Activated effector memory CD4-positive, alpha-beta T cell treated with anti-CD3 and anti-CD28 coated beads, Interleukin-2, amount 50 U/mL, for 16 hours (primary cell): ENCODE data around the gene LPCAT3.

Experiments
- DNase-seq: peaks from one replicate; pipeline ENCODE4 v3.0.0-alpha.2; 2020

The LPCAT3 gene

DNA sequence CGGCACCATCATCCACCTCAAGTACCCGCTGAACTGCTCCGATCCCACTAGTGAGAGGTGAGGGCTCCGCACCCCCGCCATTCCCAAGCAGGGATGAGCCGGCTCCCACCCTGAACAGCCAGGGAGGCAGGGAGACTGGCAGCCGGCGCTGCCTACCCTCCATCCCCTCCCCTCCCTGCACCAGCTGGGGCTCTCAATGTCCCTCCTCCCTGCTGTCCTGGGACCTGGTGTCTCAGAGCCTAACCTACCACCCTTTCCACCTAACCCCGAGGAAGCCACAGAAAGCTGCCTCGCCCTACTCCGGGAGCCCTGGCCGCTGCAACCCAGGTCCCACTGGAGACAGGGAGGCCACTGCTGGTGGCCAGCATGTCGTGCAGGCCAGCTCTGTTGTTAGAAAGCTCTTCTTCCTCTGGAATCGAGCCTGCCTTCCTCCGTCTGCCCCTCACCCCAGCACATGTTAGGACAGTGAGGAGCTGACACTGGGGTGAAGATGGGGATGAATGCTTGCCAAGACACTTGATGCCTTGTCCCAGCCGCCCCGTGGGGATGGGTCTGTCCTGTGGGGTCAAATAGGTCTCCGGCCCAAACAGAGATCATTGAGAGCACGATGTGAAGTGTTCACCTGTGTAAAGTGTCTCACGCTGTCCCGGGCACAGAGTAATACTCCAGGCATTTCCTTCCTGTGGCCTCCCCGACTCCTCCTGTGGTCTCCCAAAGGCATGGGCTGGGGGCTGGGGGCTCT is 66.0 kb downstream of the LPCAT3 start:
- peak; percentile 76 for DNase-seq

DNA sequence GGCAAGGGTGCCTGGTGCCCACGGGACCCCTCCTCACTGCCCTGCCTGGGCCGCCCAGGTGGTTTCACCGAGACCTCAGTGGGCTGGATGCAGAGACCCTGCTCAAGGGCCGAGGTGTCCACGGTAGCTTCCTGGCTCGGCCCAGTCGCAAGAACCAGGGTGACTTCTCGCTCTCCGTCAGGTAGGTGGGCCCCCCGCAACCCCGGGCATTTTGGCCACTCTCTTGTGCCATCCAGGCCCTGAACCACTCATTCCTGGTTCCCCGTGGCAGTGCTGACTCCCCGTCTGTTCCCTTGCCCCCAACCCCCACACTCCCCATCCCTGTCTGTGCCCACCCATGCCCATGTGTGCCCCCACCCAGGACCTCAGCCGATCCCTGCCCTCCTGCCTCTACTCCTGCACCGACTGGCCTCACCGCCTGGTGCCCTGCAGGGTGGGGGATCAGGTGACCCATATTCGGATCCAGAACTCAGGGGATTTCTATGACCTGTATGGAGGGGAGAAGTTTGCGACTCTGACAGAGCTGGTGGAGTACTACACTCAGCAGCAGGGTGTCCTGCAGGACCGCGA is 66.6 kb downstream of the LPCAT3 start:
- DNase-seq = no peak

DNA sequence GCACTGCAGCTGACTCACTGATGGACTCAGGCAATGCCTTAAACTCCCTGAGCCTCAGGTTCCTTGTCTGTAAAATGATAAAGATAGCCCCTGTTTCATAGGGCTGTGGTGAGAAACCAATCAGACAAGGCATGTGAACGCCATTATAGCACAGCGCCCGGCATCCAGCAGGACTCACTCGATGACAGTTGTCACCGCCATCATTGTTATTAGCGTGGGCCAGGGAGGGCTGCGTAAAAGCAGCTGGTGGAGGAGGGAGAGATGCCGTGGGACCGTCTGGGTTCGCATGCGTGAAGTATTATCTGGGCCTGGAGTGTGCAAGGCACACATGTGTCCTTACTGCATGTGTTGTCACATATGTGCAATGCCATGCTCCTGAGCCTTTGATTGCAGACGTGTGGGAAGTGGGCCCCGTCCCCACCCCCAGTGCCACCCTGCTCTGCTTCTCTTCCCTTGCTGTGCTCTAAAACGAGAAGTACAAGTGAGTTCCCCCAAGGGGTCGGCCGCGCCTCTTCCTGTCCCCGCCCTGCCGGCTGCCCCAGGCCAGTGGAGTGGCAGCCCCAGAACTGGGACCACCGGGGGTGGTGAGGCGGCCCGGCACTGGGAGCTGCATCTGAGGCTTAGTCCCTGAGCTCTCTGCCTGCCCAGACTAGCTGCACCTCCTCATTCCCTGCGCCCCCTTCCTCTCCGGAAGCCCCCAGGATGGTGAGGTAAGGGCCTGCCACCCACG is 67.3 kb downstream of the LPCAT3 start, which contains the start of gene PTPN6:
PTPN6 (plus strand) TSS at position 546 of the 730 bp plus-strand sequence; CDS start at position 703, 157 bp downstream.
- peak; percentile 84 for DNase-seq

DNA sequence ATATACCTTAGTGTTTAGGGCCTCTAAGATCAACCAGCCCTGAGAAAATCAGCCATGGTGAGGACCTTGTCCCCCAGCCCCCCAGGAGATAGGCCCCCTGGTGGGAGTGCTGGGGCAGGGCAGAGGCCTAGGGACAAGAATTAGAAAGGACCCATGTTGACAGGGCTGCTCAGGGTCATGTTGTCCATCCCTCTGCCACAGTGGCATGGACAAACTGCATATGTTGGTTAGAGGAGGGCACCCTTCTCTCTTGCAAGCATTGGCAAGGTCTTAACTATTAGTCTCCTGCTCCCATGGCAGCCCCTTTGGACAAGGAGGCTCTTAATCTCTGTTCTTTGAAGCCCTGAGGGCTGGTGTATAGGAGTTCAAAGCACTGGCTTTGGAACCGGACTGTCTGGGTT is 67.9 kb downstream of the LPCAT3 start:
- DNase-seq = peak; percentile 73

DNA sequence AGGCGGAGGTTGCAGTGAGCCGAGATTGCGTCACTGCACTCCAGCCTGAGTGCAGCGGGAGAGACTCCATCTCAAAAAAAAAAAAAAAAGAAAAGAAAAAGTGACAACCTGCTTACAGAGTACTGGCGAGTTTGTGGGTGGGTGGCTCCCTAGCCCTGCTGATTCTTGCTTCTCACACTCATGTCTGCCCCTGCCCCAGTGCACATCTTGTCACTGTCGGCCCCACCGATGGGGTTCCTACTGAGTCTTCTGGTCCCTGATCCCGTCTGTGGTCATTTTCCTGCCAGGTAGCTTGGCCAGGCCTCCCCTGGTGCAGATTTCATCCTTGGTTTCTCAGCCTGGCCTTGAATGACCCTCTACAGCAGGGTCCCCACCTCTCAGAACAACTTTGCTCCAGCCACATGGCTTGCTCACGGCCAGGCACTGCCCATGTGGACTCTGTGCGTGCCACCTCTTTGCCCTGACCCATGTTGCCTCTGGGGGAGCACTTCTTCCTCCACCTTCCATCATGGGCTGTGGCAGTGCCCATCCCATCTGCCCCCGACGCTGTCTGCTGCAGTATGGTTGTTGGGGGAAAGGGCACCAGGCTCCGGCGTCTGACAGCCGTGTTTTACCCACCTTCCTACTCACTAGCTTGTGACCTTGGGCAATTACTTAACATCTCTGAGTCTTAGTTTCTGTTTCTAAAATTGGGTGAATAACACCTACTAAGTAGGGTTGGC is 69.2 kb downstream of the LPCAT3 start:
- DNase-seq = peak; percentile 77

DNA sequence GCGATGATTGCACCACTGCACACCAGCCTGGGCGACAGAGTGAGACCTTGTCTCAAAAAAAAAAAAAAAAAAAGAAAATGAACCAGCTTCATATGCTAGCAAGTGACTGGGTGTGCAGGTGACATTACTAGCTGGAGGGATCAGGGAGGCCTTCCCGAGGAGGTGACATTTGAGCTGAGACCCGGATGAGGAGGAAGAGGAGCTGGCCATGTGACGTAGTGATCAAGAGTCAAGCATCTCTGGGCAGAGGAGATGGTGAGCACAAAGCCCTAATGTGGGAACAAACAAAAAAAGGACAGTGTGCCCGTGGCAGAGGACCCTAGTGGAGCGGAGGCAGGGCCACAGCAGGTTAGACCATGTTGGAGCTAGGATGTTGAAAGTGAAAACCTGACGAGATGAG is 70.7 kb downstream of the LPCAT3 start:
- DNase-seq = no peak

DNA sequence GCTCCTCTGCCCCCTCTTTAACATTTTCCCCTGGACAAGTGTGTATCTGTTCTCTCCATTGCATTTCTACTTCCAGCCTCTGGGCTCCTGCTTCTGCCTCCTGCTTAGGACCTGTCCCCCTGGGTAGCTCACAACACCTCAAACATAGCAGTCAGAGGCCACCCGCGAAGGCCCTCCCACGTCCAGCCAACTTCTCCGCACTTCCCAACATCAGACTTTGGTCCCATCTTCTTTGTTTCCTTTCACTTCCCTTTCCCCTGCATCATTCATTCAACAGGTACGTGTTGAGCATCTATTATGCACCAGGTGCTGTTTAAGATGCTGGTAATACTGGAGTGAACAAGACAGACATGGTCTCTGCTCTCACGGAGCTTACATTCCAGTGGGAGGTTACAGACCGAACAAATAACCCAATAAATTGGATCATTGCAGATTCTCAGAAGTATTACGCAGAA is 71.3 kb downstream of the LPCAT3 start:
- DNase-seq = no peak

DNA sequence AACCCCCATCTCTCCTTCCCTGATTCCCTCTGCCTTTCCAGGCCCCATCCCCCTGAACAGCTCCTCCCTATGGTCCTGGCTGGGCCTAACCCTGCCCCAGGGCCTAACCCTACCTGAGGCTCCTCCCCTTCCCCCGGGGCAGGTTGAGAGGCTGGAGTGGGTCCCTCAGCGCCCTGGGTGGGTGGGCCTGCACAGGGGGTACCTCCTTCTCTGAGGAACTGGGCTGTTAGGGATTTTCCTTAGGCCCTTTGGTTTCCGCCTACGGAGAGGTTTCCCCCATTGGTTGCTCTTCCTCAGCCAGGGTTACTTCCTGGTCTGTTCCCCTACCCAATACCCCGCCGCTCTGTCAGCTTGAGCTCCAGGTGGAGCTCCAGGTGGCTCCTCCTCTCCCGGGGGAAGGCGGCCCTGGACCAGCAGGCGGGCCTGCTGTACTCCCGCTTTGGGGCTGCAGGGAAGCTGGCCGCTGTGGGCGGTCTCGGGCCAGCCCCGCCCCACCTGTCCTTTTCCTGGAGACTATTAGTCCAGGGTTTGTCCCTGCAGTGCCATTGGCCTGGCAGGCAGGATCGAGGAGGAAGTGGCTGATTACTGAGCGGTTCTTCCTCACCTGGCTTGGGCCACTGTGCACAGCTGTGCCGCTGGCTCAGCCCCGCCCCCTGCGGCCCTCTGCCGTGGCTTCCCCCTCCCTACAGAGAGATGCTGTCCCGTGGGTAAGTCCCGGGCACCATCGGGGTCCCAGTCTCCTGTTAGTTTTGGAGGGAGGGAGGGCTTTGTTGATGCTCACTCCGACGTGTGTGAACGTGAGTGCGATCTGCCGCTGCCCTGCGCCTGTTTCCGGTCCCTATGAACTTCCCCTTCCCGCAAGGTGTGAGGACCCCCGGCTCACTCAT is 72.0 kb downstream of the LPCAT3 start:
- peak; percentile 86 for DNase-seq

DNA sequence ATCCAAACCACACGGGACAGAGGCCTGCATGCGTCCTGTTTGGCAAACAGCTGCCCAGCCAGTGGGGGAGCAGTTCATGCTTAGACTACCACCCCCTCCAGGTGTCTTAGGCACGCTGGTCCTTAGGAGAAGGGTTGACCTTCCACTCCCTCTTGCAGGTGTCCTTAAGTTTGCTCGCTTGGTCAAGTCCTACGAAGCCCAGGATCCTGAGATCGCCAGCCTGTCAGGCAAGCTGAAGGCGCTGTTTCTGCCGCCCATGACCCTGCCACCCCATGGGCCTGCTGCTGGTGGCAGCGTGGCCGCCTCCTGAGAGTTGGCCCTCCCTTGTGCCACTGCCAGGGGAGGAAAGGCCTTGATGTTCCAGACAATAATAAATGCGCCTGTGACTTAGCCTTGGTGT is 72.7 kb downstream of the LPCAT3 start:
- no peak for DNase-seq

DNA sequence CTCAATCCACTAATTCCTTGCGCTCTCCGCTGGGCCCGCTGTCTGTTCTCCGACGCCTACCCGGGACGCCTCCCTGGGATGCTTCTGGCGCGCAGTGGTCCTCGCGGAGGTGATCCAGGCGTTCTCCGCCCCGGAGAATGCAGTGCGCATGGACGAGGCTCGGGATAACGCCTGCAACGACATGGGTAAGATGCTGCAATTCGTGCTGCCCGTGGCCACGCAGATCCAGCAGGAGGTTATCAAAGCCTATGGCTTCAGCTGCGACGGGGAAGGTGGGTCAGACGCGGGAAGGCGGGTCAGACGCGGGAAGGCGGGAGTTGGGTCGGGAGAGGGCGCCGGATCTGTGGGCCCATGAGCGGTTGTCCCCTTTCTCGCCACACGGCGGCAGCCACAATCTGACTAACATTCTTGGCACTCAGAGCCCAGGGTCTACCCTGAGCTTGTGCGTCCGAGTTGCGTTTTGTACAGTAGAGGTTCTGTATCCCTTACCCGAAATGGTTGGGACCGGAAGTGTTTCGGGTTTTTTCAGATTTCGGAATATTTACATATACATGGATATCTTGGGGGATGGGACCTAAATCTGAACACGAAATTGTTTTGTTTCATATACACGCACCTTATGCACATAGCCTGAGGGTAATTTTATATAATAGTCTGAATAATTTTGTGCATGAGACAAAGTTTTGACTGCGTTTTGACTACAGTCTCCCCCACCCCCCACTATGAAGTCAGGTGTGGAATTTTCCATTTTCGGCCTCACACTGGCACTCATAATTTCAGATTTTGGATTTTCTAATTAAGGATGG is 73.7 kb downstream of the LPCAT3 start:
- peak; percentile 95 for DNase-seq

DNA sequence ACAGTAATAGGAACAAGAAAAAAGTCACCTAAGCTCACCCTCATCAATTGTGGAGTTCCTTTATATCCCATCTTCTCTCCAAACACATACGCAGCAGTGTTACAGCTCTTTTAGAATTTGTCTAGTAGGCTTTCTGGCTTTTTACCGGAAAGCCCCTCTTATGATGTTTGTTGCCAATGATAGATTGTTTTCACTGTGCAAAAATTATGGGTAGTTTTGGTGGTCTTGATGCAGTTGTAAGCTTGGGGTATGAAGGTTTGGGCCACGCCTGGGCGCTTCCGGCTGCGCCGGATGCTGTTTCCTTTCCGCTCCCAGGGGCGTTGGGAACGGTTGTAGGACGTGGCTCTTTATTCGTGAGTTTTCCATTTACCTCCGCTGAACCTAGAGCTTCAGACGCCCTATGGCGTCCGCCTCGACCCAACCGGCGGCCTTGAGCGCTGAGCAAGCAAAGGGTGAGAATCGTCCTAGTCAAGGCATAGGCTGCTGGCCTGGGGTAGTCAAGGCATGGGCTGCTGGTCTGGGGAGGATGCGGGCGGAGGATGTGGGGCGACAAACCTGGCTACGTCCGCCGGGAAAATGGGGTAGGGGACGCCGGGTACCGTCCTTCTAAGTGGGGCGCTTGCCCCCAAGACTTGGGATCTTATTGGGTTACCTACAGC is 74.4 kb downstream of the LPCAT3 start, which contains the start of the genes C12orf57 and RNU7-1:
C12orf57 (plus strand) TSS at position 301 of the 659 bp plus-strand sequence; CDS start at position 401, 100 bp downstream.
RNU7-1 (plus strand) TSS at position 95 of the 659 bp plus-strand sequence.
- peak; percentile 92 for DNase-seq

DNA sequence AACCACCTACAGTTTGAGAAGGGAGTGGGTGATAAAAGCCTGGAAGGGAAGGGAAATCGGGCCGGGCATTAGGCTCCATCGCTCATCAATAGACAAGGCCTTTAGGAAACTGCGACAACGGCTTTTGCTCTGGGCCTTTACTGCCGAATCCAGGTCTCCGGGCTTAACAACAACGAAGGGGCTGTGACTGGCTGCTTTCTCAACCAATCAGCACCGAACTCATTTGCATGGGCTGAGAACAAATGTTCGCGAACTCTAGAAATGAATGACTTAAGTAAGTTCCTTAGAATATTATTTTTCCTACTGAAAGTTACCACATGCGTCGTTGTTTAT is 74.9 kb downstream of the LPCAT3 start:
- DNase-seq = peak; percentile 92

DNA sequence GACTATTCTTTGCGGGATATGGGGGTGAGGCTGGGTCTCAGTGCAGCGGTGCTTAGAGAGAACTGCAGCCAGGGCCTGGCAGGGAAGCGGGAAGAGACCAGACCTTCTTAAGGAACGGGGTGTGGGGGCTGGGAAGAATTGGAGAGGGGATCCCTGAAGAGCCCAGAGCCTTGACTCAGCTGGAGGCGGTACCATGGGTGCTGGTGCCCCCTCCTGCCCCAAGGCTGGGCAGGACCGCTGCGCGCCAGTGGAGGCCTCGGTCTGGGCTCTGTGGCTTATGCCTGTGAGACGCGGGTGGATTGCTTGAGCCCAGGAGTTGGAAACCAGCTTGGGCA is 76.0 kb downstream of the LPCAT3 start:
- peak; percentile 61 for DNase-seq

DNA sequence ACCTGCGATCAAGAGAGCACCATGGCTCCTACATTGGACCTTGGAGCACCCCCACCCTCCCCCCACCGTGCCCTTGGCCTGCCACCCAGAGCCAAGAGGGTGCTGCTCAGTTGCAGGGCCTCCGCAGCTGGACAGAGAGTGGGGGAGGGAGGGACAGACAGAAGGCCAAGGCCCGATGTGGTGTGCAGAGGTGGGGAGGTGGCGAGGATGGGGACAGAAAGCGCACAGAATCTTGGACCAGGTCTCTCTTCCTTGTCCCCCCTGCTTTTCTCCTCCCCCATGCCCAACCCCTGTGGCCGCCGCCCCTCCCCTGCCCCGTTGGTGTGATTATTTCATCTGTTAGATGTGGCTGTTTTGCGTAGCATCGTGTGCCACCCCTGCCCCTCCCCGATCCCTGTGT is 76.5 kb downstream of the LPCAT3 start:
- peak; percentile 54 for DNase-seq

DNA sequence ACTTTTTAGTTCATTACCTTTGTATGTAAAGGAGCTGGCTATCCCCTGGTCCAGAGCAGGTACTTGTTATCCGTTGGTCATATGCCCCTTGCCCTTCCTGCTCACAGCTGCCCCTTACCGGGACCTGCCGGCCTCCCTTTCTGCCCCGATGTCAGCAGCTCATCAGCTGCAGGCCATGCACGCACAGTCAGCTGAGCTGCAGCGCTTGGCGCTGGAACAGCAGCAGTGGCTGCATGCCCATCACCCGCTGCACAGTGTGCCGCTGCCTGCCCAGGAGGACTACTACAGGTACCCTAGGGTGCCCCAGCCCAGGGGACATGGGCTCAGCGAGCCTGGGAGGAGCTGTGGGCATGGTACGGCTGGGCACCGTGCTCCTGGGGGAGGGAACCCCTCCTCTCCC is 77.0 kb downstream of the LPCAT3 start:
- peak; percentile 61 for DNase-seq

DNA sequence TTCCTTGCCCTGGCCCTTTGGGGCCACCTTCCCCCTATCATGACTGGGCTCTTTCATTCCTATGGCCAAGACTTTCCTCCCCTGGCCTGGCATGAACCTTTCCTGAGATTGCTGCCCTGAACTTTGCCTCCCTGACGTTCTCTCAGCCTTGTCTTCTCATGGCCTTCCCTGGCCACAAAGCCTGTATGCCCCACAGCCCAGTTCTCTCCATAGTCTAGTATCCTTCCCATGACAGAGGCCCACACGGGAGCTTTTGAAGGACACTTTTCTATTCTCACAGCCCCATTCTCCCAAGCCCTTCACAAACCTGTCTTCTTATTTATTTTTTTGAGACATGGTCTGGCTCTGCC is 79.1 kb downstream of the LPCAT3 start:
- no peak for DNase-seq

DNA sequence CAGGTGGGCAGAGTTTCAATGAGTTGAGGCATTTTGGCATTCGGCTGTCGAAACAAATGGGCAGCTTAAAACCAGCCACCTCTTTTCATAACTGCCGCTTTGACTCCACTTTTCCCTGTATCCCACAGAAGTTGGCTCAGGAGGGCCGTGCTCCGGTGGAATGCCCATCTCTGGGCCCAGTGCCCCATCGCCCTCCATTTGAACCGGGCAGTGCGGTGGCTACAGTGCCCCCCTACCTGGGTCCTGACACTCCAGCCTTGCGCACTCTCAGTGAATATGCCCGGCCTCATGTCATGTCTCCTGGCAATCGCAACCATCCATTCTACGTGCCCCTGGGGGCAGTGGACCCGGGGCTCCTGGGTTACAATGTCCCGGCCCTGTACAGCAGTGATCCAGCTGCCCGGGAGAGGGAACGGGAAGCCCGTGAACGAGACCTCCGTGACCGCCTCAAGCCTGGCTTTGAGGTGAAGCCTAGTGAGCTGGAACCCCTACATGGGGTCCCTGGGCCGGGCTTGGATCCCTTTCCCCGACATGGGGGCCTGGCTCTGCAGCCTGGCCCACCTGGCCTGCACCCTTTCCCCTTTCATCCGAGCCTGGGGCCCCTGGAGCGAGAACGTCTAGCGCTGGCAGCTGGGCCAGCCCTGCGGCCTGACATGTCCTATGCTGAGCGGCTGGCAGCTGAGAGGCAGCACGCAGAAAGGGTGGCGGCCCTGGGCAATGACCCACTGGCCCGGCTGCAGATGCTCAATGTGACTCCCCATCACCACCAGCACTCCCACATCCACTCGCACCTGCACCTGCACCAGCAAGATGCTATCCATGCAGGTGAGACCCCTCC is 79.7 kb downstream of the LPCAT3 start:
- peak; percentile 66 for DNase-seq

DNA sequence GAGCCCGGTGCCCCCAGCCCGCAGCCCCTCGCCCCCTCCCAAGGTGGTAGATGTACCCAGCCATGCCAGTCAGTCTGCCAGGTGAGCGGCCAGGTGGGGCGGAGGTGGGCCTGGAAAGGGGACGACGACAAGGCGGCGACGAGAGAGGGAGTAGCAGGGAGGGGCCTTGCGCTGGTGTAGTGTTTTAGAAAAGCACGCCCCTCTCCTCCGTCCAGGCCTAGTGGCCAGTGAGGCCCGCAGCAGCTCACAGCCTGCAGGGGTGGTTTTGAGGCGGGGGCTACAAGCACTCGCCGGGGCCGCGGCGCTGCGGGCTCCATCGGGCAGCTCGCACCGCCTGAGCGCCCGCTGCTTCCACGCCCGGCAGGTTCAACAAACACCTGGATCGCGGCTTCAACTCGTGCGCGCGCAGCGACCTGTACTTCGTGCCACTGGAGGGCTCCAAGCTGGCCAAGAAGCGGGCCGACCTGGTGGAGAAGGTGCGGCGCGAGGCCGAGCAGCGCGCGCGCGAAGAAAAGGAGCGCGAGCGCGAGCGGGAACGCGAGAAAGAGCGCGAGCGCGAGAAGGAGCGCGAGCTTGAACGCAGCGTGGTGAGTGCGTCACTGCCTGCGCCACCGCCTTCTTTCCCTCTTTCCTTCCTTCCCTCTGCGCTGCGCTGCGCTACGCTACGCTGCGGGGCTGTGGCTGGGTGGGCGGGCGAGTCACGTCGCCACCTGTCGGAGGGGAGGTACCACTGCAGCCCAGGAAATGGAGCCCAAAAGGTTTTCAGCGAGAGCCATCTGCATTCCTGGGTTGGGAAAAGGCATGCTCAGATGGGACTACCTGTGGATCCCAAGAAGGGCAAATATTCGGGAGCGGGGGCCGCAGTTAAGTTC is 80.6 kb downstream of the LPCAT3 start:
- DNase-seq = peak; percentile 97
